ENCODE data around the gene KIF5C. TPM values are rescaled to one million over a fixed set of nuclear protein-coding genes. Genes with fewer than 3 reads are reported as not detected.

Gene KIF5C
- polyA plus RNA-seq, 1 donor (not counting 4 experiments of a cell fraction or from before 2014, with no cell fraction given) = 0.03 TPM

DNA sequence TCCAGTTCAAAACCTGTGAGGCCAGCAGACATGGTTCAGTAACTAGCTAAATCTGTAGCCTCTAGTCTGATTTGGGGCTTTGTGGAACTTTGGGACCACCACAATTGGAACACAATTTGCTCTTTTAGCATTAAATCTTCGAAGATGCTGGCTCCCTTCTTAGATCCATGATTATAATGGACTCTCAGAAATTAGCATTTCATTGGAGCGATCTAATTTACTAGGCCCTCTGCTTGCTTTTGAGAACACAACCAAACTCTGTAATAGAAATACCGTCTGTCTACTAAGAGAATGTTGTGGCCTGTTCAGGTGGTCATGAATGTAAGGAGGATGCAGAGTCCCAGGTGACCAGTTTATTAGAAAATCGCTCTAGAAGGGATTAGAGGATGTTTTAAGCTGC is 93.3 kb downstream of the KIF5C start:
- no peak for DNase-seq (ENCODE audit: low read depth, low spot score)
- no peak overlapping the region for H3K4me3 ChIP-seq (ENCODE audit: control insufficient read depth in 2 of 3, extremely low read depth in 1 of 3, insufficient read depth in 2 of 3, low read depth in 1 of 3, low read length in 3 of 3)

DNA sequence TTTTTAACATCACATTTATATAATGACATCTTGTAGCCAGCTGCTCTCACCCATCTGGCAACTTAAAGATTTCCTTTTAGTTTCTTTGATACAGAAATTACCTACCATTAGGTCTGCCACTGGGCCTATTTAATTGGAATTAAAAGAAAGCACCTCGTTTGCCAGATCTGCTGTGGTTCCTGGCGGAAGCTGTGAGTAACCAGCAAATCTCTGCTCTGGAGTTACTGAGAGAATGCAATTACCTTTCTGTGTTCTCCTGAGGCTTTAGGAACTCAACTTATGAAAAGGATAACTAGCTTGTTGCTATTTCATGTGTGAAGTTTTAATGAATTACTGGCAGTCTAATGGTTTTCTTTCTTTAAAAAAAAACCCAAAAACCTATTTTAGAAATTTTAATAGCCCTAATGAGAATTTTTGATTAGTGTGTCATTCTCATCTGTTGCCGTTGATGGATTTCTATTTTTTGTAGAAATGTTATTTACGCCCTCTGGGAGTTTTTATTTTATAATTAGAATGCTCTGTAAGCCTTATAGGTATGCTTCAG is 93.8 kb downstream of the KIF5C start:
- H4K20me1 ChIP-seq (ENCODE audit: control insufficient read depth, extremely low read depth, insufficient read depth, low read length) = no peaks in the 10 kb centered on the region

More for the DNA sequence above, 93.3 kb downstream of the KIF5C start:
- no peak for FAIRE-seq
- Histone ChIP-seq H4K20me1 (ENCODE audit: control insufficient read depth, extremely low read depth, insufficient read depth, low read length) (no peaks in the 10 kb centered on the region), H2AFZ (ENCODE audit: control insufficient read depth, low read length) (no peak overlapping the region), H3K27me3 (ENCODE audit: control insufficient read depth, extremely low read depth, insufficient read depth, low read length) (peaks cover 38% of the 10 kb centered on the region), H3K9me3 (ENCODE audit: control insufficient read depth, low read depth, low read length) (no peaks in the 10 kb centered on the region), H3K4me2 (ENCODE audit: control insufficient read depth, extremely low read depth, insufficient read depth, low read depth, low read length) (no peak overlapping the region), H3K27ac (ENCODE audit: control insufficient read depth, insufficient read depth, low read length) (no peak overlapping the region), H3K79me2 (ENCODE audit: control insufficient read depth, insufficient read depth, low read length) (no peaks in the 10 kb centered on the region), H3K36me3 (ENCODE audit: control insufficient read depth in 2 of 2, extremely low read depth in 1 of 2, insufficient read depth in 2 of 2, low read length in 2 of 2) (no peaks in the 10 kb centered on the region), H3K9ac (ENCODE audit: control insufficient read depth, extremely low read depth, insufficient read depth, low read length) (no peak overlapping the region), H3K9me1 (ENCODE audit: control insufficient read depth, extremely low read depth, insufficient read depth, low read length) (no peaks in the 10 kb centered on the region), H3K4me1 (ENCODE audit: control insufficient read depth, extremely low read depth, insufficient read depth, low read length) (no peaks in the 10 kb centered on the region)
- TF ChIP-seq EZH2 (IDR thresholded peaks at IDR 0.05; ENCODE audit: low read length) (no peak), CTCF (optimal IDR thresholded peaks at IDR 0.05 in 1 of 3, IDR thresholded peaks at IDR 0.05 in 1 of 3, conservative IDR thresholded peaks at IDR 0.05 in 1 of 3; ENCODE audit: extremely low read depth in 1 of 3, insufficient read depth in 2 of 3, low read length in 3 of 3) (no peak)
- dilution Hi-C loops (cut with MboI; ENCODE audit: extremely low pct_ligation_motif_present, low sequenced_read_pairs) = no loop called here

More for the DNA sequence above, 93.8 kb downstream of the KIF5C start:
- dilution Hi-C loops (cut with MboI; ENCODE audit: extremely low pct_ligation_motif_present, low sequenced_read_pairs) = no loop called here
- Histone ChIP-seq H3K4me1 (ENCODE audit: control insufficient read depth, extremely low read depth, insufficient read depth, low read length) (no peaks in the 10 kb centered on the region), H3K4me2 (ENCODE audit: control insufficient read depth, extremely low read depth, insufficient read depth, low read depth, low read length) (no peak overlapping the region), H3K79me2 (ENCODE audit: control insufficient read depth, insufficient read depth, low read length) (no peaks in the 10 kb centered on the region), H3K9me3 (ENCODE audit: control insufficient read depth, low read depth, low read length) (no peaks in the 10 kb centered on the region), H3K9me1 (ENCODE audit: control insufficient read depth, extremely low read depth, insufficient read depth, low read length) (no peaks in the 10 kb centered on the region), H2AFZ (ENCODE audit: control insufficient read depth, low read length) (no peak overlapping the region), H3K27ac (ENCODE audit: control insufficient read depth, insufficient read depth, low read length) (no peak overlapping the region), H3K27me3 (ENCODE audit: control insufficient read depth, extremely low read depth, insufficient read depth, low read length) (peaks cover 33% of the 10 kb centered on the region), H3K36me3 (ENCODE audit: control insufficient read depth in 2 of 2, extremely low read depth in 1 of 2, insufficient read depth in 2 of 2, low read length in 2 of 2) (no peaks in the 10 kb centered on the region), H3K9ac (ENCODE audit: control insufficient read depth, extremely low read depth, insufficient read depth, low read length) (no peak overlapping the region), H3K4me3 (ENCODE audit: control insufficient read depth in 2 of 3, extremely low read depth in 1 of 3, insufficient read depth in 2 of 3, low read depth in 1 of 3, low read length in 3 of 3) (no peak overlapping the region)
- FAIRE-seq = no peak
- no peak for DNase-seq (ENCODE audit: low read depth, low spot score)
- no peak for TF ChIP-seq EZH2 (IDR thresholded peaks at IDR 0.05; ENCODE audit: low read length)
- TF ChIP-seq CTCF (optimal IDR thresholded peaks at IDR 0.05 in 1 of 3, IDR thresholded peaks at IDR 0.05 in 1 of 3, conservative IDR thresholded peaks at IDR 0.05 in 1 of 3; ENCODE audit: extremely low read depth in 1 of 3, insufficient read depth in 2 of 3, low read length in 3 of 3) = no peak
